ENCODE results near the gene DUXB.

The DUXB gene

DNA sequence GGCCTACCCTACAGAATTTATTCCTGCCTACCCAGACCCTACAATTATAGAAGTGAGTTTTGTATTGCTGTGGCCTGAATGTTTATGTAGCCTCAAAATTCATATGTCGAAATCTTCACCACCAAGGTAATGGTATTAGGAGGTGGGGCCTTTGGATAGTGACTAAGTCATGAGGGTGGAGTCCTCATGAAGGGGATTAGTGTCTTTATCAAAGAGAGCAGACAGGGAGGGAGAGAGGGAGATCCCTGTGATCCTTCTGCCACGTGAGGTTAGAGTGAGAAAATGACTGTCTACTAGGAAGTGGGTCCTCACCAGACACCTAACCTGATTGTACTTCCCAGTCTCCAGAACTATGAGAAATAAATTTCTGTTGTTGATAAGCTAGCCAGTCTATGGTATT is 981 bp upstream of the DUXB start:
- TF ChIP-seq GATA2 (IDR thresholded peaks at IDR 0.05; ENCODE audit: low read depth, low read length), result no peak
- TF ChIP-seq GATA3 (IDR thresholded peaks at IDR 0.05; ENCODE audit: low read depth, low read length), result no peak

- TF ChIP-seq GATA3 (IDR thresholded peaks at IDR 0.05; ENCODE audit: low read depth, low read length), result no peak
- TF ChIP-seq GATA2 (IDR thresholded peaks at IDR 0.05; ENCODE audit: low read depth, low read length), result no peak
Observed at GRCh38 chr16:75697571-75697970, 3.7 kb downstream of the DUXB start.

DNA sequence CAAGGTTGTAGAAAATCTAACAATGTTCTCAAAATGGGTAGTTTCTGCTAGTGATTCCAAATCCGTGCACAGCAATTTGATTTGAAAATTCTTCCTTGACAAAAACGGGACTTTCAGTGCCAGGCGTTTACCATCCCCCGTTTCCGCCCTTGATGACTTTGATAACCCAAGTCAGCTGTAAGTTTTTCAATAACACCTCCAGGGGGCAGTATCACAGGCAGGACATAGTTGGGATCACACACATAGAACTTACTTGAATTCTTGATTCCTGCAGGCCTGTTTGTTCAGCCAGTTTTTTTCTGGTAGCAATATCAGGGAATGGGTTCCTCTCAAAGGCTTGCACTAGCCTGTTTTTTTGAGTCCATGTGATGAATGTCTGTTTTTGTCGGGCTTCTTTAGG is 5.6 kb downstream of the DUXB start:
- TF ChIP-seq GATA2 (IDR thresholded peaks at IDR 0.05; ENCODE audit: low read depth, low read length) (no peak), GATA3 (IDR thresholded peaks at IDR 0.05; ENCODE audit: low read depth, low read length) (no peak)

DNA sequence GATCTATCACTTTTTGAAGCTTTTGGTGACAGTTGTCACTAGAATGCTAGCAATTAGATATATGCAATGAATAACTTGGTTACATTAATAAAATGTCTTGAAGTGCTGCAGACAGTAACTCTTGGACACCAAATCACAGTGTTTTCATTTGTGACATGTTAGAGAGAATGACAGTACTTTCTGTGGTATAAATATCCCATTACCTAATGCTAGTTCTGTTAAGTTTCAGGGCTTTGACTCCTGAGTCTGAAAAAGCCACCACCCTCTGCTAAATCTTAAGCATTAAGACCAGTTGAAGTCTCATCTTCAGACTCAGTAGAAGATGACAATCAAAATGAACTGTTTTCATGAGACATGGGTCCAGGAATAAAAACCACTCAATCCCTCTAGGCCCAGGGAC is 13.9 kb downstream of the DUXB start:
- no peak for TF ChIP-seq GATA2 (IDR thresholded peaks at IDR 0.05; ENCODE audit: low read depth, low read length)
- TF ChIP-seq GATA3 (IDR thresholded peaks at IDR 0.05; ENCODE audit: low read depth, low read length), result no peak

DNA sequence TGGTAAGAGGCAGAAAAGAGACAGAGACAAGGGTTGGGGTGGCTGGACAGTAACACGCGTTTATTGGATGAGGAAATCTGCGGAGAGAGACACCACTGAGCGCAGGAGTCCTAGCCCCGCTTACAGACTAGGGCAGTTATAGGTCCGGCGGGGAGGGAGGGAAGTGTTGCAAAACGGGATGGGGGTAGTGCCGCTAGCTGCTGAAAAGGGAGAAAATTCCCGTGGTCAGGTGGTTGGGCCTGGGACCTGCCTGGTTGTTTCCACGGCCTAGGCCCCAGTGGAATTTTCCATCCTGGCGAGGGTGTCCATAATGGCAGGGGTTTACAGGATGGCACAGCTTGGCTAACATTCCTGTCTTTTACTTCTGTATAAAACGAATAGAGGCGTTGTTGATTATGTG is 19.0 kb downstream of the DUXB start:
- TF ChIP-seq GATA2 (IDR thresholded peaks at IDR 0.05; ENCODE audit: low read depth, low read length) (no peak), GATA3 (IDR thresholded peaks at IDR 0.05; ENCODE audit: low read depth, low read length) (no peak)

GRCh38 chr16:75679366-75679765 is 21.9 kb downstream of the DUXB start:
- TF ChIP-seq GATA3 (IDR thresholded peaks at IDR 0.05; ENCODE audit: low read depth, low read length) (no peak), GATA2 (IDR thresholded peaks at IDR 0.05; ENCODE audit: low read depth, low read length) (no peak)

DNA sequence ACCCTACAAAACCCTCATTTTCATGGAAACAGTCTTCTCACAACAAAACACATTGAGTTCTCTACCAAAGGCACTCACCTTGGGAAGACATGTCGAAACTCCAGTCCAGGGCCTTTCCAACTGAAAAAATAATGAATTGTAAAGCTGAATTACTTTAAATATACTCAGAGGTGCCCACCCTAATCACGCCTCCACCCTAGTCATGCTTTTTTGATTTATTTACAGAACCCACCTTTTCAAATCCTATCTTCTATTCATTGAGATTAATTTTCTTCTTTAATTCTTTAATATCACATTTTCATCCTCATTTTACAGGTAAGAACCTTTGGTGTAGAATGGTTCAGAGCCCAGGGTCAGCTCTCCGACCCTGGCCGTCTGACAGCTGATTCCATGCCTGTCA is 24.4 kb downstream of the DUXB start, which contains the start of gene CPHXL2:
TSS of gene CPHXL2 (minus strand) at position 101 of the 400 bp plus-strand sequence. CDS start at position 91, 10 bp downstream.
- TF ChIP-seq GATA3 (IDR thresholded peaks at IDR 0.05; ENCODE audit: low read depth, low read length) (no peak), GATA2 (IDR thresholded peaks at IDR 0.05; ENCODE audit: low read depth, low read length) (no peak)

GRCh38 chr16:75667503-75667902 is 33.8 kb downstream of the DUXB start:
- TF ChIP-seq GATA3 (IDR thresholded peaks at IDR 0.05; ENCODE audit: low read depth, low read length), result no peak
- TF ChIP-seq GATA2 (IDR thresholded peaks at IDR 0.05; ENCODE audit: low read depth, low read length), result no peak

GRCh38 chr16:75660726-75661302 is 40.4 kb downstream of the DUXB start:
- TF ChIP-seq GATA3 (IDR thresholded peaks at IDR 0.05; ENCODE audit: low read depth, low read length) (no peak), GATA2 (IDR thresholded peaks at IDR 0.05; ENCODE audit: low read depth, low read length) (no peak)

- TF ChIP-seq GATA2 (IDR thresholded peaks at IDR 0.05; ENCODE audit: low read depth, low read length), result no peak
- TF ChIP-seq GATA3 (IDR thresholded peaks at IDR 0.05; ENCODE audit: low read depth, low read length), result no peak
Observed at GRCh38 chr16:75660321-75660720, 40.9 kb downstream of the DUXB start.

DNA sequence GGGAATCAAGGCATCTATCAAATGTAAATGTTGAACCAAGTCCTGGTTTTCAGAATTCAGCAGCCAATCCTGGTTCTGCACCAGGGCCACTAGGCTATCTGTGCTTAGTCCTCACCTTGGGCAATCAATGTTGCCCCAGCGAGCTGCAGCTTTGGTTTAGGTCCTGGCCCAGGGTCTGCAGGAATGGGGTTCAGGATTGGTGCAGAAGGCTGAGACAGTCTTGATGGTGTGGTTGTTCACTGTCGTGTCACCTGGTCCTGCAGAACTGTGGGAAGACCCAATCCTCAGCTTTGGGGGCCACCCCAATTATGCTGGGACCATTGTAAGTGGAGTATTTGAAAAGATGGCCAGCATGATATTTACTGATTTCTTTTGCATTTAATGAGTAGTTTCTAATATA is 43.1 kb downstream of the DUXB start:
- no peak for TF ChIP-seq GATA2 (IDR thresholded peaks at IDR 0.05; ENCODE audit: low read depth, low read length)
- TF ChIP-seq GATA3 (IDR thresholded peaks at IDR 0.05; ENCODE audit: low read depth, low read length), result no peak

- TF ChIP-seq GATA3 (IDR thresholded peaks at IDR 0.05; ENCODE audit: low read depth, low read length), result no peak
- no peak for TF ChIP-seq GATA2 (IDR thresholded peaks at IDR 0.05; ENCODE audit: low read depth, low read length)
Observed at GRCh38 chr16:75653922-75654321, 47.3 kb downstream of the DUXB start.

DNA sequence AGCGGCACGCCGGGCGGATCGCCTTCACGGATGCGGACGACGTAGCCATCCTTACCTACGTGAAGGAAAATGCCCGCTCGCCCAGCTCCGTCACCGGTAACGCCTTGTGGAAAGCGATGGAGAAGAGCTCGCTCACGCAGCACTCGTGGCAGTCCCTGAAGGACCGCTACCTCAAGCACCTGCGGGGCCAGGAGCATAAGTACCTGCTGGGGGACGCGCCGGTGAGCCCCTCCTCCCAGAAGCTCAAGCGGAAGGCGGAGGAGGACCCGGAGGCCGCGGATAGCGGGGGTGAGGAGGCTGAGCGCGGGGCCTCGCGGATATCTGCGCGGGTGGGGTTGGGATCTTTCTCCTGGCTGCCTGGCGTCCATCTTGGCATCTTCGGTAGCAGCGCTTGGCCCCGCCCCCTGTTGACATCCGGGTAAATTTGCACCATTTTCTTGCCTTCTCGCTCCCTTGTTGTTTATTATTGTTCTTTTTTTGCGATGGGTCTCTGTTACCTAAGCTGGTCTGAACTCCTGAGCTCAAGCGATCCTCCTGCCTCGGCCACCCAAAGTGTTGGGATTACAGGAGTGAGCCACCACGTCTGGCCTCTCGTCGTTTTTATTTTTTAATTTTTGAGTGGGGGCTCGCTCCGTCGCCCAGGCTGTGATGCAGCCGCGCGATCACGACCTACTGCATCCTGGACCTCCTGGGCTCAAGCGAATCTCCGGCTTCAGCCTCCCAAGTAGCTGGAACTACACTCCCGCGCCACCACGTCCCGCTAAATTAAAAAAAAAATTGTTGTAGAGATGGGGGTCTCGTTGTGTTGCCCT is 52.8 kb downstream of the DUXB start:
- TF ChIP-seq GATA2 (IDR thresholded peaks at IDR 0.05; ENCODE audit: low read depth, low read length) (no peak), GATA3 (IDR thresholded peaks at IDR 0.05; ENCODE audit: low read depth, low read length) (no peak)

DNA sequence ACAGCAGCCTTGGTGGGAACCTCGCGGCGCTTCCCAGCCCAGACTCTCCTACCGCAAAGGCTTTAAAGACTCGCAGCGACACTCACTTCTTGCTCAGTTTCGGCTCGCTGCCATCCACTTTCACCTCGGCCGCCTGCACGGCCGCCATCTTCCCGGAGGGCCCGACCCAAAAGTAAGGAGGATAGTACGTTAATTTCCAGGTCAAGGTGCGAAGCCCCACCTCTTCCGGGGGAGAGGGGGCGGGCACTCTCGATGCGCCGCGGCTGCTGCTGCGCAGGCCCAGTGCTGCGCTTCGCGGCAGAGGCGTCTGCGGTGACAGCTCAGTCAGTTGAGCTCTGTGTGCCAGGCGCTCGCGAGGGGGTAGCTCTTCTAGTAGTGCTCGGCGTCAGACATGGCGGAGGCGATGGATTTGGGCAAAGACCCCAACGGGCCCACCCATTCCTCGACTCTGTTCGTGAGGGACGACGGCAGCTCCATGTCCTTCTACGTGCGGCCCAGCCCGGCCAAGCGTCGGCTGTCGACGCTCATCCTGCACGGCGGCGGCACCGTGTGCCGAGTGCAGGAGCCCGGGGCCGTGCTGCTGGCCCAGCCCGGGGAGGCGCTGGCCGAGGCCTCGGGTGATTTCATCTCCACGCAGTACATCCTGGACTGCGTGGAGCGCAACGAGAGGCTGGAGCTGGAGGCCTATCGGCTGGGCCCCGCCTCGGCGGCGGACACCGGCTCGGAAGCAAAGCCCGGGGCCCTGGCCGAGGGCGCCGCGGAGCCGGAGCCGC is 53.6 kb downstream of the DUXB start, which contains the start of the genes KARS1 and TERF2IP:
TSS of gene KARS1 (minus strand) at position 174 of the 773 bp plus-strand sequence. CDS start at position 148, 26 bp downstream.
TSS of gene TERF2IP (plus strand) at position 282 of the 773 bp plus-strand sequence. CDS start at position 392, 110 bp downstream.
- no peak for TF ChIP-seq GATA2 (IDR thresholded peaks at IDR 0.05; ENCODE audit: low read depth, low read length)
- no peak for TF ChIP-seq GATA3 (IDR thresholded peaks at IDR 0.05; ENCODE audit: low read depth, low read length)

Data from SH-SY5Y (cell line).